Measurements from ENCODE around the gene FOXD2.

Gene FOXD2

GRCh38 chr1:47436304-47436978 is 1.4 kb upstream of the FOXD2 start (continued):
- TF ChIP-seq ZNF311 (tag by site-specific recombination; IDR thresholded peaks at IDR 0.05; ENCODE audit: borderline replicate concordance) (no peak), ZBTB8A (tag by site-specific recombination; IDR thresholded peaks at IDR 0.05) (peak; percentile 99), SP3 (tag by site-specific recombination; IDR thresholded peaks at IDR 0.05) (0 out of 2 replicates have a peak, but pooled peaks have one; percentile 18), ZNF138 (tag by site-specific recombination; IDR thresholded peaks at IDR 0.05; ENCODE audit: borderline replicate concordance) (no peak), ZNF791 (tag by site-specific recombination; IDR thresholded peaks at IDR 0.05) (no peak), PBX3 (CRISPR knock-in tag; IDR thresholded peaks at IDR 0.05) (no peak), ZNF26 (tag by site-specific recombination; IDR thresholded peaks at IDR 0.05) (no peak), ZNF747 (tag by site-specific recombination; IDR thresholded peaks at IDR 0.05) (no peak), ZNF76 (tag by site-specific recombination; IDR thresholded peaks at IDR 0.05; ENCODE audit: borderline replicate concordance, low read depth) (peak; percentile 70; the same call in 1 of the 2 replicates), ZNF211 (tag by site-specific recombination; IDR thresholded peaks at IDR 0.05; ENCODE audit: low read depth) (no peak), ZNF843 (tag by site-specific recombination; IDR thresholded peaks at IDR 0.05) (no peak), ZSCAN18 (tag by site-specific recombination; IDR thresholded peaks at IDR 0.05) (no peak), ZBTB10 (tag by site-specific recombination; IDR thresholded peaks at IDR 0.05) (peak; percentile 64; the same call in 1 of the 2 replicates), ZBTB49 (tag by site-specific recombination; IDR thresholded peaks at IDR 0.05; ENCODE audit: low read depth) (no peak), ZNF391 (tag by site-specific recombination; IDR thresholded peaks at IDR 0.05; ENCODE audit: borderline replicate concordance, low read depth) (peak; percentile 68; the same call in 1 of the 2 replicates), ZSCAN16 (tag by site-specific recombination; IDR thresholded peaks at IDR 0.05) (no peak), SCRT2 (tag by site-specific recombination; IDR thresholded peaks at IDR 0.05) (peak; percentile 63), HOXD13 (CRISPR knock-in tag; IDR thresholded peaks at IDR 0.05; ENCODE audit: borderline replicate concordance) (no peak), GLI2 (tag by site-specific recombination; IDR thresholded peaks at IDR 0.05; ENCODE audit: borderline replicate concordance, low read depth) (no peak)
- TF ChIP-seq, protein P1, sequence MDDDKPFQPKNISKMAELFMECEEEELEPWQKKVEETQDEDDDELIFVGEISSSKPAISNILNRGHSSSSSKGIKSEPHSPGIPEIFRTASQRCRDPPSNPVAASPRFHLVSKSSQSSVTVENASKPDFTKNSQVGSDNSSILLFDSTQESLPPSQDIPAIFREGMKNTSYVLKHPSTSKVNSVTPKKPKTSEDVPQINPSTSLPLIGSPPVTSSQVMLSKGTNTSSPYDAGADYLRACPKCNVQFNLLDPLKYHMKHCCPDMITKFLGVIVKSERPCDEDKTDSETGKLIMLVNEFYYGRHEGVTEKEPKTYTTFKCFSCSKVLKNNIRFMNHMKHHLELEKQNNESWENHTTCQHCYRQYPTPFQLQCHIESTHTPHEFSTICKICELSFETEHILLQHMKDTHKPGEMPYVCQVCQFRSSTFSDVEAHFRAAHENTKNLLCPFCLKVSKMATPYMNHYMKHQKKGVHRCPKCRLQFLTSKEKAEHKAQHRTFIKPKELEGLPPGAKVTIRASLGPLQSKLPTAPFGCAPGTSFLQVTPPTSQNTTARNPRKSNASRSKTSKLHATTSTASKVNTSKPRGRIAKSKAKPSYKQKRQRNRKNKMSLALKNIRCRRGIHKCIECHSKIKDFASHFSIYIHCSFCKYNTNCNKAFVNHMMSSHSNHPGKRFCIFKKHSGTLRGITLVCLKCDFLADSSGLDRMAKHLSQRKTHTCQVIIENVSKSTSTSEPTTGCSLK (tag by site-specific recombination; IDR thresholded peaks at IDR 0.05) = no peak
